Measurements from ENCODE around the gene SOHLH1.

Gene SOHLH1

DNA sequence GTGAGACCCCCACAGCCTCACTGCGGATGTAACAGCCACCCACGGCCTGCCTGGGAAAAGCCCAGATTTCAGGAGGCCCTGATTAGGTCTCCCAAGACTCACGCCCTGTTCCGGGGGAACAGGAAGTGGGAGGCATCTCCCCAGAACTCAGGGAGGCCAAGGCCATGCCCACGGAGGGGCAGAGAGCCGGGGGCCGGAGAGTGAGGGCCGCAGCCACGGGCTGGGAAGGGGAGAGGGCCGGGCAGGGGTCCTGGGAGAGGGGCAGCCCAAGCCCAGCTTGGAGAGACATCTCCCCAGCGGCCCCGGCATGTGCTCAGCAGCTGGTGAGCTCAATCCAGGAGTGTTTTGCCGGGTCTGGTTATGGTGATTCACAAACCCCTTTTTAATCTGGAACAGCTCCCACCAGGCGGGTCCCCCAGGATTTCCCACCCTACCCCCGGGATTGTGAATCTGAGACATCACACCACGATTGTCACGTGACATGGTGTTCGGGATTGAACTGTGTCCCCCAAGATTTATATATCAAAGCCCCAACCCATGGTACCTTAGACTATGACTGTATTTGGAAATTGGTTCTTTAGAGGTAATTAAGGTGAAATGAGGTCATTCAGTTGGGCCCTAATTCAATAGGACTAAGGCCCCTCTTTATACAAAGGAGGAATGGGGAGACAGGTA is 29.3 kb upstream of the SOHLH1 start:
- DNase-seq (ENCODE audit: low spot score) = no peak

DNA sequence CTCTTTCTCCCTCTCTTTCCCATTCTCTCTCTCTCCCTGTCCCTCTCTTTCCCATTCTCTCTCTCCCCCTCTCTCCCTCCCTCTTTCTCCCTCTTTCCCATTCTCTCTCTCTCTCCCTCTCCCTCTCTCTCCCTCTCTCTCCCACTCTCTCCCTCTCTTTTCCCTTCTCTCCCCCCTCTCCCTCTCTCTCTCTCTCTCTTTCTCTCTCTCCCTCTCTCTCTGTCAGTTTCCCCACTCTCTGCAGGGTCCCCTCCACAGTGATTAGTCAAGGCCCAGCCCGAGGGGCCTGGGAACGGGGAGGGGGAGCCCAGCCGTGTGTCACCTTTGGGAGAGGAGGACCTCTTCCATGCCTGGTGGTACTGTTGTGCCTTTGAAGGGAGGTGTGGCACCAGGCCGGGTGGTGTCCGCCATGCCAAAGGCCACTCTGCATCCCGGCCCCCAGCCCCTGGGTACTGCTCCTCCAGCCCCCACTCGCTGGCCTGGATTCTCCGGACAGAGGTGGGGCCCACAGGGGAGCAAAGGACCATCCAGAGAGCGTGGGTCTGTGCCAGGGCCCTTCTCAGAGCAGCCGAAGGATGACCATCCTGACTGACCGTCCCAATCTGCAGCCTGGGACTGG is 28.1 kb upstream of the SOHLH1 start:
- no peak for DNase-seq (ENCODE audit: low spot score)

DNA sequence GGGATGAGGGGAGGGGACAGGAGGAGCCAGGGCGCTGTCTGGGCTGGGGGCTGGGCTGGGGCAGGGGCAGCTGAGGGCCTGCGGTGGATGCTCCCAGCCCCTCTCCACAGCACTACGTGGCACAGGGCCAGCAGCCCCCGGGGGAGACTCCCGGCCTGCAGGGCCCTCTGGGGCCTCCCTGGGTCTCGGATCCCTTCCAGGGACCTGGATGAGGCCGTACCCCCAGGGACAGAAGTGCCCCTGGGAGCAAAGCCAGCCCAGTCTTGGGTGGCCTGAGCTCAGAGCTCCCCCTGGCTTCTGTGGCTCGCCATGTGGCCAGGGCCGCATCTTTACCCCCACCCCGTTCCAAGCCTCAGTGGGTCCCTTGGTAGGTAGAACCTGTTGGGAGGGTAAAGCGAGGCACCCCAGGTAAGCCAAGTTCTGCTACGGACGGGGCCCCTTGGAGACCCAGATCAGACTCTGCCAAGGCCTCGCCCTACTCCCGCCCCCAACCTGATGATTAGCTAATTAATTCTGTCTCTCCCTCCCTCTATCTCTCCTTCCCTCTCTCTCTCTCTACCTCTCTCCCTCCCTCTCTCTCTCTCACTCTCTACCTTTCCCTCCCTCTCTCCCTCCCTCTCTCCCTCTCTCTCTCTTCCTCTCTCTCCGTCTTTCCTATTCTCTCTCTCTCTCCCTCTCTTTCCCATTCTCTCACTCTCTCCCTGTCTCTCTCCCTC is 27.0 kb upstream of the SOHLH1 start:
- no peak for DNase-seq (ENCODE audit: low spot score)

DNA sequence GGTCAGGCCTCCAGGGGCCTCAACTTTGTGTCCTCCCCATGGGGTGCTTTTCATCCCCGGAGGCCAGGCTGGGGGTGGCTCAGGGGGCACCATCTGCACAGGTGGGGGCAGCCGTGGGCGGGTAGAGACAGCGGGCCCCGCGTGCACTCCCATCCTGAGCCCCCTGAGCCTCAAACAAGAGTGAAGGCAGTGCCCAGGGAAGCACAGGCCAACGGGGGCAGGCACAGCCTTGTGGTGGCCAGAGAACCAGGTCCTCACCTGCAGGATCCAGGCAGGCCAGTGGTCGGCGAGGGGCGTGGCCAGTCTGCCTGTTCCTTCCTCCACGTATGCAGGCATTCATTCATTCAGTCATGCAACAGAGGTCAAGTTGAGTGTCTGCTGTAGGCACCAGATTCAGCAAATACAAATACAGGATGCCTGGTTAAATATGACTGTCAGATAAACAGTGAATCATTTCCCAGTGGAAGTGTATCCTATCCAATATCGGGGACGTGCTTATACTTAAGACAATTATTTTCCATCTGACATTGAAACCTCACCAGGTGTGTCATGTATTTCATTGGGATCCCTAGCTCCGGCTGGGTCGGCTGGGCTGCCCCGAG is 25.0 kb upstream of the SOHLH1 start:
- DNase-seq (ENCODE audit: low spot score) = no peak

DNA sequence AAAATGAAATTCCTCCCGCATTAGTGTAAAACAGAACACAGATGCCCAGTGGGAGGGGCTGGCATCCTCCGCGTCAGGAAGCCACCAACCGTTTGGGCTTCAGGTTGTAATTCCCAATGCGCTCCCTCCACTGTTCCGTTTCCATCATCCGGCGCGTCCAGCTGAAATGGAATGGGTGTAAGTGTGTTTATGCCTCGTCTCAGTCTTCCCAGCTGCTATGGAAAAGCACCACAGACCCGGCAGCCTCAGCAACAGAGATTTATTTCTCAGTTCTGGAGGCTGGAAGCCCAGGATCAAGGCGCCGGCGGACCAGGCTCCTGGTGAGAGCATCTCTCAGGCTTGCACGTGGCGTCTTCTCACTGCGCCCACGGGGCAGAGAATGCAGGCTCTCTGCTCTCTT is 23.1 kb upstream of the SOHLH1 start:
- no peak for DNase-seq (ENCODE audit: low spot score)

DNA sequence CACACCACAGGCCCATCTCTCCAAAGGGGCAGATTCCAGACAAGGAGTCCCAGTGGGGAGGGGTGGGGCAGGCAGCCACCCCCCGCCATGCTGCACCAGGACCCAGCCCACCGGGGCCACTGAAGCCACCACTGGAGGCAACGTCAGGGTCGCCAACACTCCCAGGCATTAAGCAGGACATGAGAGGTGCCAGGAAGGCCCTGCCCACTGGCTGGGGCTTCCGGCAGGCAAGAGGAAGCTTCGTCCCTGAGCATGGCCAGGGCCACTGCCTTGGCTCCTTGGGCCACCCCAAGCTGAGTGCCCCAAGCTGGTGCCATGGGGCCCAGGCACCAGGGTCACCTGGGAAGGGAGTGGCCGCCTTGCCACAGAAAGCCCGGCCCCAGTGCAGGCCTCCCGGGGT is 20.2 kb upstream of the SOHLH1 start:
- DNase-seq (ENCODE audit: low spot score) = no peak

DNA sequence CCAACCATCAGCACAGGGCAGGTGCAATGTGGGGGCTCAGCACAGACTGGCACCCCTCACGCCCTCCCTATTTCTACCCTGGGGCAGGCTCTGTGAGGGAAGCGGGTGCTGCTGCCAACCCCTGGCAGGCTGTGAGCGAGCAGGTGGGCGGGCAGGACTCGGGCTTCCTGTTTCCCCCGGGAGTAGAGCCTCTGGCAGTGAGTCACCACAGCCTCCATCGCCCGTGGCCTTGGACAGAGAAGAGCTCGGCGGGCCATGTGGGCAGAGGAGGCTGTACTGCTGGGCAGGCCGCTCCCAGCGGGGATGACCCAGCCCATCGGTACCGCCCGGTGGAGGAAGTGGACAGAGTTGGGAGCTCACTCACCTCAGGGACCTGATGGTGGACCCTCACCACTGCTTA is 19.3 kb upstream of the SOHLH1 start:
- no peak for DNase-seq (ENCODE audit: low spot score)

DNA sequence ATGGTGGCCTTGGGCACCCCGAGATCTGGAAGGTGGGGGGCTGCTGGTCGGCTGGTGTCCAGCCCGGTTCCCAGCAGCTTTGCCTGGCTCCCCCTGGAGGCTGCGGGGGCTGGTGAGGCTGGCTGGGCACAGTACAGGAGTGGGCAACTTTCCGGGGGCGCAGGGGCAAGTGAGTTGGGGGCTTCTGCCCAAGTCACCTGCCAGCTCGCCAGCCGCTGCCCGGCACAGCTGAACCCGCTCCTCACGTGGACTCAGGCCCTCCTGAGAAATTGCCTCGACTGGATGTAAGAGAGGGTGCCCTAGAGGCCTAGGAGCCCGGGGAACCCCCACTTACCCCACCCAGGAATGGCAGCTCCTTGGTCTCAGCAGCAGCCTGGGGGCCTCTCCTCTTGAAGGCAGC is 18.1 kb upstream of the SOHLH1 start:
- DNase-seq (ENCODE audit: low spot score) = no peak

DNA sequence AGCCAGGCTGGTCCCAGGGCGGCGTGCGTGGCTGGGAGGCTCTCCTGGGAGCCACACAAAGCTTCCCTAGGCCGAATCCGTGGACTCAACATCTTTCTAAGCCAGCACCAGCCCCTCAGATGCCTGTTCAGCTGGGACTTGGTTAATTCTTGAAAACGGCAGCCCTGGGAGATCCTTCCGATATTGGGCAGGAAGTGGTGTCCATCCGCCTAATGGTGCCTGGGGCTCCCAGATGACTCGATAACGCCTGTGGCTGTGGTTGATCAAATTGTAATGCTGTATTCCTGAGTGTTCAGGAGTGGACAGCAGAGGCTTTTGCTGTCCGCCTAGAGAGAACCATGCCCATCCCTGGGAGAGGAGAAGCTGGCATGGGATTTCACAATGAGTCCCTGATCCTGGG is 16.8 kb upstream of the SOHLH1 start:
- DNase-seq (ENCODE audit: low spot score) = no peak

DNA sequence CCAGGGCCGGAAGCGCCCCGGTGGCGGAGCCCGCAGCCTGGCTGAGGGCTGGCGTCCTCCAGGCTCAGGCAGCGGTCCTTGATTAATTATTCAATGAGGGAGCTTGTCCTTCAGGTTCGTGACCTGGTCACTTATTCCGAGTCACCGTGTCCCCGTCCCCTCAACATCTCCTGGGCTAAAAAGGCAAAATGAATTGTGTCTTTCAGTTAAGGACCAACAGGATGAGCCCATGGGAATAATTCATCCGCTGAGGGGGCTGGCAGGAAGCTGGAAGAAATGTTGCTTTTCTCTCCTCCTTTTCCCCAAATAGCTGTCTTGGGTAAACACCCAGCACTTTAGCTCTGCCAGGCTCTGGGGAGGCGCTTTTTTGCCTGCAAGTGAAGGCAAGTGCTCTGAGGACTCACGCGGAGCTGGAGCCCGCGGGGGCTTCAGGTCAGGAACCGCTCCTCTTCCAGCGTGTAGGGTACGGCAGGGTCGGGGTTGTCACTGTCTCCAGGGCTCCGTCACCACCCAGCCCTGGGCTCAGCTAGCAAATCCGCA is 15.8 kb upstream of the SOHLH1 start:
- no peak for DNase-seq (ENCODE audit: low spot score)

DNA sequence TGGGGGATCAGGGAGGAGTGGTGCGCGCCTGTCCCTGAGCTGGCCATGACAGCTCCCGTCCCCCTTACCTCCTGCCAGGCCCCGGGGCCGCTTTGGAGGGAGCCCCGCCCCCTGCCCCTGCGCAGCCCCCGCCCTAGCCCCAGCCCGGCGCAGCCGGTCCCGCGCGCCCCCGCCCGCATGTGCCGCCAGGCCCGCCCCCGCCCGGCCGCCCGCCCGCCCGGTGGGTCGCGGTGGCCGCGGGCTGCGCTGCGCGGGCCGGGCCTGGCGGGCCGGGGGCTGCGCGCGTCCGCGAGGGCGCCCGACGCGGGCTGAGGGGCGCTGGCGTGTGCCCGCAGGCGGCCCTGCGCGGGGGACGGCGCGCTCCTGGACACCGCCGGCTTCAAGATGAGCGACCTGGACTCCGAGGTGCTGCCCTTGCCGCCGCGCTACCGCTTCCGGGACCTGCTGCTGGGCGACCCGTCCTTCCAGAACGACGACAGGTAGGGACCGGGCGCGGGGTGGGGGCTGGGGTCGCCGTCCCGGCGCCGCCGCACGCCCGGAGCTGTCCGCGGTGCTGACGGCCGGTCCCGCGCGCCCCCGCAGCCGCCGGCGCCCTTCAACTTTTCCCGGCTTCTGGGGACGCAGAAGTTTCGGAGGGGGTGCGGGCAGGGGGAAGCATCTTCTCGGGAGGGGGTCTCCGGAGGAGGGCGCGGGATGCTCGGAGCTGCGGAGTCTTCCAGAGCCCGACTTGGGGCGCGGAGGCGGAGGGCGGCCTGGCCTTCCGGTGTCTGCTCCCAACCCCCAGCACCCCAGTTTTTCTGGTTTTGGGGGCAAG is 15.2 kb upstream of the SOHLH1 start:
- peak; percentile 91 for DNase-seq (ENCODE audit: low spot score)

DNA sequence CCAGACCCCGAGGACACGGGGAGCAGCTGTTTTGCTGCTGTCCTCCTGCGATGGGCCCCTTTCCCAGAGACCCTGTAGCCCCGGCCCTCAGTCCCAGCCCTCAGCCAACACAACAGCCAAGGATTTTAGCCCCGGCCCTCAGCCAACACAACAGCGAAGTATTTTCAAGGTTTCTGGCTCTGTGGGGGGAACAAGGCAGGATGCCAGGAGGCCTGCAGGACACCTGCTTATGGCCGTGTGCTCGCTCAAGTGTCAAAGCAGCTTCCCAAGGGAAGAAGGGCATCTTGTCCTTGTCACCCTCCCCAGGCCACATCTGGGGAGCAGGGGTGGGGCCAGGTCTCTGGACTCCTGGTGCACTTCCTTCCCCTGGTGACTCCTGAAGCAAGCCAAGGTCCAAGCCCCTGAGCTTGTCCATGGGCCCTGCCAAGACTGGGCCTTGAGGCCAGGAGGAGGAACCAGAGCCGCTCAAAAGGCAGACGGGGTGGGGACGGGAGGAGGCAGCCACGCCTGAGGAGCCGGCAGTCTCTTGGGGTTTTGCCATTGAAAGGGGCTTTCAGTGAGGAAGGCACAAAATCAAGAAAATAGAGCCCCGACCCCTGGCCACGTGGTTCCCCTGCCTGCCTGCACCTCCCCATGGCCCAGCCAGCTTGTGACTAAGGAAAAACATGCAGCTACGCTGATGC is 13.5 kb upstream of the SOHLH1 start:
- no peak for DNase-seq (ENCODE audit: low spot score)

DNA sequence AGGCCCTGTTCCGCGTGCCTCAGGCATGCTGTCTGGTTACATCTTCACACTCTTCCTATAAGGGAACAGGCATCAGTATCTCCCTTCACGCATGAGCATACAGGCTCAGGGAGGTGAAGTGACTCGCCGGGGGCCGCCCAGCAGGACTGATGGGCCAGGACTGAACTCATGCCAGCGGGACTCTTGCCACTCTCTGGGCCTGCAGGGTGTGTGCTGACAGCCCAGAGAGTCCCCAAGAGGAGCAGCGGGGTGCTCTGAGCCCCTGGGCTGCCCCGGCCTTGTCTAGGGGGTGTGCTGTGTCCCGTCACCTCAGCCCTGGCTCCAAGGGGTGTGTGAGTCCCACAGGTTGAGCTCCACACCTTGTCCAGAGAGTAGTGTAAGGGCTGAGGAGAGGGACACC is 12.6 kb upstream of the SOHLH1 start:
- DNase-seq (ENCODE audit: low spot score) = no peak

DNA sequence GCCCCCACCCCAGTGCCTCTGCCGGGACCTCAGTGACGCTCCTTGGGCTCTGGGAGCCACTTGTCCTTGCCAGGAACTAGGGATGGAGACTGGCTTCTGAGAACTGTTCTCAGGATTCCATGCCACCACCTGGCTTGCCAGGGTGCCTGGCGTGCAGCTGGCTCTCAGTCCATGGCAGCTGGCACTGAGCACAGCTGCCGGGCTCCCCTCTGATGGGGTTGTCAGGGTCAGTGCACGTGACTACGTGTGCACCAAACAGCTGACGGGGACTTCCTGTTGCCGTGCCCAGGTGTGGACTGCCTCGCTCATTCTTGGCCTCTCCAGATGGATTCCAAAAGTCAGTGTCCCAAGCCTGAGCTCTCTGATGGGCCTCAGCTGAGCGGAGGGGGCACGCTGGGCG is 12.1 kb upstream of the SOHLH1 start:
- no peak for DNase-seq (ENCODE audit: low spot score)

DNA sequence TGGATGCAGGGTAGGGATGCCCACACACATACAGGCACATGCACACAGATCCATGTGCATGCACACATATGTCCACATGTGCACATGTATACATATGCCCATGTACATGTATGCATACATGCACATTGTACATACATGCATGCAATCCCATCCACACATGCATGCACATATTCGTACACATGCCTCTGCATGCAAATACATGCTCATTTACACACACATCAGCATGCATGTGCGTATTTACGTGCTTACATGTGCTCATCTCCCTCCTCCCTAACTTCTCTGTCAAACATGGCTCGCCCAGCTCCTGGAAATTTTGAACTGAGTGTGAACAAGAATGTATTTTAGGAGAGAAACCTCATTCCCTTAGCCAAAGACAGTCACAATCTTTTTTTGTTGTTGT is 8.9 kb upstream of the SOHLH1 start:
- no peak for DNase-seq (ENCODE audit: low spot score)

DNA sequence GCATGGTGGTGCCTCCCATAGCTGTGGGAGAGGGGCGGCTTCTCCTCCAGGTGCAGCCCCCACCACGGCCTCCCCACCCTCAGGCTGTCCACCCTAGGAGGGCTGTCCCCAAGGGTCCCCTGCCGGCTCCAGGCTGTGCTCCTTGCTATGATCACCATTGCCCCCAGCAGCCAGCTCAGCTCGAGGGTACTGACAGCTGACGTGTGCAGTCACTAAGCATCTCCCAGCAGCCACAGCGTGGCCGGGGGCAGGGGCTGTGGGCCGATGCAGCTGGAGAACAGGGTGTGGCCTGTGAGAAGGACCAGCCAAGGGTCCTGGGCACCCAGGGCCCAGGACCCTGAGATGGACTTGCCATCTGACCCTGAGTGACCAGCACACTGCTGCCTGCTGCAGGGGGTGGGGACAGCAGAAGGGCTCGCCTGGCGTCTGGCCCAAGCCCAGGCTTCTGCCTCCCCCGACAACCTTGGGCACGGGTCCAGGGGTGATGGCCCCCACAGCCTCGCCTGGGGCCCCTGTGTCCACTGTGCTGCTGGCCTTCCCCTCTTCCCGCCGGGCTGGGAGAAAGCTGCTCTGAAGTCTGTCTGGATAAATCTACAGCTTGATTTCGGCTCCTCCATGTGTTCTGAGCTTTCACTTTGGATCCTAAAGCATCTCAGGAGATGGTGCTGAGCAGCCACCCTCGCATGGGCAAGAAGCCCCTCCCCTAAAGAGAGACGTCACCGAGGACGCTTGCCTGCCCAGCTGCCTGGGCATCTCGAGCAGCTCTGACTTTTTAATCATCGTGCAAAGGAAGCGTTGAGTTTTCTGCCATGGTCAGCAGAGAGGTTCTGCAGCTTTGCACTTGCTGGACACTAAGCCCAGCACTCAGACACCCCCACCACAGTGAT is 8.2 kb upstream of the SOHLH1 start:
- DNase-seq (ENCODE audit: low spot score) = no peak

DNA sequence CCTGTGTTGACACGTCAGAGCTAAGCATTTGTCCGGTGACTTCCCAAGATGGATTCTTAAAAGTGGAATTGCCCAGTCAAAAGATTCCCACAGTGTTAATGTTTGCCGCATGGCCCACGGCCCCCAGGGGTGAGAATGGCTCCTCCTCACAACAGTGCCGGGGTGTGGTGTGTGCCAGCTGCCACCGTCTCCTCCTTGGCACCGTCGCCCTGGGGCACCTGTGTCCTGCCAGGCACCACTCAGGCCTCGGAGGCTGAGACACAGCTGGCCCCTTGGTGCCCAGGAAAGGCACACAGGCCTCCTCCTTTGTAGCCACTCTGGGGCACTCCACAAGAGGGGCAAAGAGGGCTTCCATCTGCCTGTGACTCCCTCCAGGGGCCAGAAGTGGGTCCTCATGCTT is 7.0 kb upstream of the SOHLH1 start:
- no peak for DNase-seq (ENCODE audit: low spot score)

DNA sequence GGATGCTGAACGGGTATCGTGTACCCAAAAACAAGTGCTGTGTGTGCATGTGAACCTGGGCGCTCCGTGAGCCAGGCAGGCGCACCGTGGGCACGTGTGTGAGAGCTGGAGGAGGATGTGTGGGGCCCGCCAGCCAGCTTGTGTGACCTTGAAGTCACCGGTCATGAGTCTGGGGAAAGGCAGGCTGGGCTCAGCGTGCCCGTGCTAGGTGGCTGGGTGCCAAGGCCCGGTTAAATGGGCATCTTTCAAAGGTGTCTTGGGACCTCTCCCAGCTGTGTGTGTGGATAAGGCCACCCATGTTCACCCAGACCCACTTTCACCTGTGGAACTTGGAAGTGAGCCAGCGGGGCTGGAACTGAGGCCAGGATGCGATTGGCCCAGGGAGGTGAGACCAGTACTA is 6.1 kb upstream of the SOHLH1 start:
- DNase-seq (ENCODE audit: low spot score) = no peak

DNA sequence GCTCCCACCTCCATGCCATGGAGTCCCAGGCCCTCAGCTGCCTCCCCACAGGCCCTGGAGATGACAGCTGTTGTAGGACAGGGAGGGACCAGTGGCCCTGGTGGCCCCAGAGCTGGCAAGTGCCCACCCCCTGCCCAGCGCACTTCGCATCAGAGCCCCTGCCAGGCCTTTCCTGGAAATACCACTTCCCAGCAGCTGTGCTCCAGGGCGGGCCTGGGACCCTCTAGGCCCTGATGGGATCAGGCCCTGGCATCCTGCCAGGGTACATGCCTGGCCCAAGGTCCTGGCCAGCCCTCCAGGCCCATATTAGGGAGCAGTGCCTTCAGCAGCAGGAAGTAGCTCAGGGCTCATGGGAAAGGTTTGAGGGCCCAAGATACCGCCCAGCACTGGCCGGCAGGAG is 5.2 kb upstream of the SOHLH1 start:
- DNase-seq (ENCODE audit: low spot score) = no peak

DNA sequence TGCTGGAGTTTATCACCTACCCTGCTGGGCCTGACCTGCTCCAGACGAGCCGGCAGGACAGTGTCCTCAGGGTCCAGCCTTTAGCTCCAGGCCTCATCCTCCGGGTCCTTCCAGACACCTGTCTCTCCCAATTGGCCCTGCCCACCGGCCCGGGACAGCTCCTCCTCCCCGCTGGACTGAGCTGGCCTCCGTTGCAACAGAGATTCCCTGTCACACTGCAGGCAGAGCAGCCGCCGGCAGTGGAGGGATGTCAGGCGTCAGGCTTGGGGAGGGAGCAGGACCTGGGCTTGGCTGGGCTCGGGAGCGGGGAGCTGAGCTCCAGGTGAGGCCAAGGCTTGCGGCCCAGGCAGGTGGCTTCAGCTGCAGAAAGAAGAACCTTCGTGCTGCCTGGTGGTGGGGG is 4.4 kb upstream of the SOHLH1 start:
- DNase-seq (ENCODE audit: low spot score) = peak; percentile 75
